GM19023 (cell line): ENCODE results near the gene ACOT7.
"Not testable (repeated sequence)": the region's sequence is repeated elsewhere in the genome, so short reads cannot be mapped to it uniquely, and the experiment has no call there.

ENCODE experiments used
- ATAC-seq: cut with Tn5 transposase; IDR thresholded peaks from one replicate; pipeline ENCODE4 v1.9.1; 2021; ENCODE audit warnings: mild to moderate bottlenecking, moderate library complexity; ENCODE audit not compliant: unreplicated experiment

Gene ACOT7

DNA sequence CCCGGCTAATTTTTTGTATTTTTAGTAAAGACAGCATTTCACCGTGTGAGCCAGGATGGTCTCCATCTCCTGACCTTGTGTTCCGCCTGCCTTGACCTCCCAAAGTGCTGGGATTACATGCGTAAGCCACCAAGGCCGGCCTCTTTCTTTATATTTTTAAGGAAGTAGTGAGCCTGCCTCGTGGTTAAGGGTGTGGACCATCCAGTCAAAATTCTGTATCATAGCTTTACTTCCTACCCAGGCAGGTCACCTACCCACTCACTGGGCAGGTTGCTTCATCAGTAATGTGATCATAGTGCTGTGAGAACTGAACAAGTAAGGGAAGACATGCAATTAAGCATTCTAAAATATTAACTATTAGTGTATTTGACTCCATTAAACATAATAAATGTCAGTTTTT lies 8.1 kb upstream of the ACOT7 start:
- ATAC-seq: no peak

DNA sequence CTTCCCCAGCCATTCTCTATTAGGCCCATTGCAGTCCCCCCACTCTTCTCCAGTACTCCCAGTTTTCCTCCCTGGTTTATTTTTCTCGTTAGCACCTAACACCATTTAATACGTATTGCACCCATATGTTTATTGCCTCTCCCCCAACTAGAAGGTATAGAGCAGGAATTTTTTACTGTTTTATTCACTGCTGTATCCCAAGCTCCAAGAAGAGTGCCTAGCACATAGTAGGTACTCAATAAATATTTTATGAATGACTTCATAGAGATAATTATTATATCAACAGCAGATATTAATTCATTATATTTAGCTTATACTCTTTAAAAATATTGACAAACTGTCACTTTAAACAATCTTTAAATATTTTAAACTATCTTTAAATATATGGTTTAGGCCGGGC lies 5.7 kb upstream of the ACOT7 start:
- ATAC-seq: no peak

DNA sequence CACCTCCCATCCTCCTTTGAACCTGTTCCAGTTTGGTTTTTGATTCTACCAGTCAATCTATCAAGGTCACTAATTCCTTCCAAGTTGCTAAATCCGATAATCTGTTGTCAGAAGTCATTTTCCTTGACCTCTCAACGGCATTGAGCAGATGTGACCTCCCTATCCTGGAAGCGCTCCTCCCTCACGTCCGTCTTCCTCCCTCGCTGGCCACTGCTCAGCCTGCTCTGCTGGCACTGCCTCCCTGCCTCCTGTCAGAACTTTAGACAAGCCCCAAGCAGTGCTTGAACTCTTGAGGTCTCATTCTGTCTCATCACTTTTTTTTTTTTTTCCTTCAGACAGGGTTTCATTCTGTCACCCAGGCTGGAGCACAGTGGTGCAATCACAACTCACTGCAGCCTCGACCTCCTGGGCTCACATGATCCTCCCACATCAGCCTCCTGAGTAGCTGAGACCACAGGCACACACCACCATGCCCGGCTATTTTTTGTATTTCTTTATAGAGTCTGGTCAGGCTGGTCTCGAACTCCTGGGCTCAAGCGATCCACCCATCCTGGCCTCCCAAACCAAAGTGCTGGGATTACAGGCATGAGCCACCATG lies 4.4 kb upstream of the ACOT7 start:
- no peak for ATAC-seq

DNA sequence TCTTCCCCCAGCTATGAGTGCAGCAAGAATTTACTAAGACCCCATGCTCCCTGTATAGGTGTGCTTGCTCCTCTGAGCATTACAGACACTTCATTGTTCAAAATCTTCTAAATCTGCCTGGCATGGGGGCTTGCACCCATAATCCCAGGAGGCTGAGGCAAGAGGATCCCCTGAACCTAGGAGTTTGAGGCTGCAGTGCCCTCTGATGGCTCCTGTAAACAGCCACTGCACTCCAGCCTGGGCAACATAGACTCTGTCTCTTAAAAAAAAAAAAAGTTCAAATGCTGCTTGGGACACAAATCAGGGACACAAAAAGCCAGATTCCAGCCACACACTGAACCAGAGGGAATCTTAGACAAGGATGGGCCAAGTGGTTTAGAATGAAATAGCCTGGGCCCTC lies 3.4 kb upstream of the ACOT7 start:
- no peak for ATAC-seq

DNA sequence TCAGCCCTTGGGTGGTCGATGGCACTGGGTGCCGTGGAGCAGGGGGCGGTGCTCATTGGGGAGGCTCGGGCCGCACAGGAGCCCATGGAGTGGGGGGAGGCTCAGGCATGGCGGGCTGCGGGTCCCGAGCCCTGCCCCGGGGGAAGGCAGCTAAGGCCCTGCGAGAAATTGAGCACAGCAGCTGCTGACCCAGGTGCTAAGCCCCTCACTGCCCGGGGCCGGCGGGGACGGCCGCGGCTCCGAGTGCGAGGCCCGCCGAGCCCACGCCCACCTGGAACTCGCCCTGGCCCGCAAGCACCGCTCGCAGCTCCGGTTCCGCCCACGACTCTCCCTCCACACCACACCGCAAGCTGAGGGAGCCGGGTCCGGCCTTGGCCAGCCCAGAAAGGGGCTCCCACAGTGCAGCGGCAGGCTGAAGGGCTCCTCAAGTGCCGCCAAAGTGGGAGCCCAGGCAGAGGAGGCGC lies 2.2 kb upstream of the ACOT7 start:
- not testable (repeated sequence) for ATAC-seq

DNA sequence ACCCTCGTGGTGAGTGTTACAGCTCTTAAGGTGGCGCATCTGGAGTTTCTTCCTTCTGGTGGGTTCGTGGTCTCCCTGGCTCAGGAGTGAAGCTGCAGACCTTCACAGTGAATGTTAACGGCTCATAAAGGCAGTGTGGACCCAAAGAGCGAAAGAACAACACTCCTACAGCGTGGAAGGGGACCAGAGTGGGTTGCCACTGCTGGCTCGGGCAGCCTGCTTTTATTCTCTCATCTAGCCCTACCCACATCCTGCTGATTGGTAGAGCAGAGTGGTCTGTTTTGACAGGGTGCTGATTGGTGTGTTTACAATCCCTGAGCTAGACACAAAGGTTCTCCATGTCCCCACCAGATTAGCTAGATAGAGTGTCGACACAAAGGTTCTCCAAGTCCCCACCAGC lies 1.6 kb upstream of the ACOT7 start:
- ATAC-seq: not testable (repeated sequence)

DNA sequence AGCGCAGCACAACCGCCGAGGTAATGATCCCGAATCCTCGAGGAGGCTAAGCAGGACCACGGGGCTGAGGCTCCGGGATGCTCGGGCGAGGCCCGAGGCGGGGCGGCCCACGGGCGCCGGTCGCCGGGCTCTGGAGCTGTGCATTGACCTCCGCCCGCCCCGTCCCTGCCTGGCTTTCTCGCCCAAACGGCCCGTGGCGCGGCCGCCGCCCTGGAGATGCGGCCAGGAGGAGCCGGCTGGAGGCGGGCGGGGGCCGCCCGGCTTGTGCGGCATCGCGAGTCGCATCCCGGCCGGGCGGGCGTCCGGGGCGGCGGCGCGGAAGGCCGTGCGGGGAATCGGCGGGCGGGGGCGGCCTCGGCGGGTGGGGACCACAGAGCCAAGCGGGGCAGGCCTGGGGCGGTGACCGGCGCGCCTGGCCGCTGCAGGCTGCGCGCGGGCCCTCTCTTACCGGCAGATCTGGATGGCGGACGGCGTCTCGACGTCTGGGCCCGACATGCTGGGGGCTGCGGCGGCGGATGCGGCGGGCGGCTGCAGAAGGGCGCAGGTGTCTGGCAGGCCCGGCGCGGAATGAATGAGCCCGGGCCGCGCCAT lies 663 bp downstream of the ACOT7 start:
- ATAC-seq: peak; percentile 19

DNA sequence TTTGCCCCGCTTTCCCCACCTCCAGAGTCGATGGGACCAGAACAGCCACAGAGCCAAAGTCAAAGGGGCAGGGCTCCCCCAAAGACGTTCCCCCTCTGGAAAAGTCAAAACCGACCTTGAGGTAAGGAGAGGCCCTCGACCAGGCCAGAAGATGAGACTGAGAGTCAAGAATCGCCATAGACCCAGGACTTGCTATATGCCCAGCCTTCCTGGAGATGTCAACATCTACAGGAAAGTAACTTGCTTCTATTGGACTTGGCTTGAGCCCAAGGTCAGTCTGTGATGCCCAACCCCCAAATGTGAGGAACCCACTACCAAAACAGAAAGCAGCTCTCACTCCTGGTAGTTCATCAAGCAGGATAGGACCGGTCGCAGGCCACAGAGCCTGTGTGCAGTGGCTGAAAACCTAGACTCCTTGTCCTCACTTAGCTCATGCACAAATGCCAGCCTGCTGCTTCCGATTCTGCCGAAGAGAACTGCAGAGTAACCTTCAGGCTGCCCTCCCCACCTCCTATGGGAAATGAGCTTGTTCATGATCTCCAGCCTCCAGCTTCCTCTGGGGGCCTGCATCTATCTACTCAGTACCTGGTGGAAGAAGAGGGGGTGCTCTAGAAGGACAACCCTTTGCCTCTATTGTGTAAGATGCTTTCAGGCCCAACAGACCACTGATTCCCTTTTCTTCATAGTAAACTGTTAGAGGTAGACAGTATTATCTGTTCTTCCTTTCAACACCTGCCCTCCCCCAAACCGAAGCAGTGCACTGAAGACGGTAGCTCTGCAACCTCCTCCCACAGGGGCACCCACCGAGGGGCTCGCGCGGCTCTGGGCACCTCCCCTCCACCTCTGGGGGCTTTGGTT lies 1.4 kb downstream of the ACOT7 start:
- ATAC-seq: no peak

DNA sequence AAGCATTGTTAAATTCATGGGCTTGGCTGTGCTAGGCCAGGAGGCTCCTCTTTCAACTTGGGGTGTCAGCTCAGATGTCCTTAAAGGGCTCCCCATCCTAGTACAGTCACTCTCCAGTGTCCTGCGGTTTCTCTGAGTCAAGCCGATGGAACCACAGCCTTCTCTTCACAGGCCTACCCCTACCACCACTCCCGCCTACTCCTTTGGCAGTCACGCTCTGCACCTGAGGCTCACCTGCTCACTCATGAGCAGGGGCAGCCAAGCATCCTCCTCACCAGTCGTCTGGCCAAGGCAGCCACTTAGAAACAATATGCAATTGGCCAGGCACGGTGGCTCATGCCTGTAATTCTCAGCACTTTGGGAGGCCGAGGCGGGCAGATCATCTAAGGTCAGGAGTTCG lies 3.6 kb downstream of the ACOT7 start:
- ATAC-seq: no peak

DNA sequence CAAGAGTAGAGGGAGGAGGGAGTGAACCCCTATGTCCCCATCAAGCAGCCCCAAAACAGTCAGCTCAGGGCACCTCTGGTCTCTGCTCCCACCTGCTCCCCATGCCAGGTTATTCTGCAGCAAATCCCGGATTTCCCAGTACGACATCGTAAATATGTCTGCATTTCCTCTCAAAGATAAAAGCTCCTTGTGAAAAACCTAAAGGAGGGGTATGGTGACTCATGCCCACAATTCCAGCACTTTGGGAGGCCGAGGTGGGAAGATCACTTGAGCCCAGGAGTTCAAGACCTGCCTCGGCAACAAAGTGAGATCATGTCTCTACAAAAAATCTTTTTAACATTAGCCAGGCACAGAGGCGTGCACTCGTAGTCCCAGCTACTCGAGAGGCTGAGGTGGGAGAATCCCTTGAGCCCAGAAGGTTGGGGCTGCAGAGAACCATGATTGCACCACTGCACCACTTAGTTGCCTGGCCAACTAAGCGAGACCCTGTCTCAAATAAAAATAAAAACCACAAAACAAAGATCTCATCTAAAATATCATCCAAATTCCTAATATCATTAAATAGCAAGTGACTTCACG lies 7.1 kb downstream of the ACOT7 start:
- ATAC-seq: no peak

DNA sequence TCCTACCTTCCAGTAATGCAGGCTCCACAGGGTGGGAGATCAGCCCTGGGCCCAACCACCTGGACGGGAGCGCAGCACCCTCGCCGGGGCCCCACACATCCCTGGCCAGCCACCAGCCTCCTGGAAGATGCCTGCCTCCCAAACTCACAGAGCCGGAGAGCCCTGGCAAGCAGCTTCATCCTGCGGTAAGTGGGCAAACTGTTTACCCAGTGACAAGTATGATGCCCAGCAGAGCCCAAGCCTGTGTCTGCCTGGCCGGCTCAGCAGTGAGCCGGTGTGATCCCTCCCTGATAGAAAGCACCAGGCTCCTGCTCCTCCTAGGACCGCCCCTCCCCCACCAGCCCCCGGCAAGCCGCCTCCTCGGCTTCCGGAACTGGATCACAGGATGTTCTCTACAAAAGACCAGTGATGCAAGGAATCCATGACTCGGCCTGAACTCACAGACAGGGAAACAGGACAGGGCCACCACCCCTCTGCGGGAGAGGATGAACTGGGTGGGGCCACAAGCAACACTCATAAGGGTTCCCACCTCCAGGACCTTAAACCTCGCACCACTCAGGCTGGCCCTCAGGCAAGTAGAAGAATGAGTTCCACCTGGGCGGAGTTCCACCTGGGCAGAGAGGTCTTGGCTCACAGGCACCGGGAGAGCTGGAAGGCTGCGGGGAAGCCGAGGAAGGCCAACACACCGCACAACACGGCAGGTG lies 7.9 kb downstream of the ACOT7 start:
- no peak for ATAC-seq

DNA sequence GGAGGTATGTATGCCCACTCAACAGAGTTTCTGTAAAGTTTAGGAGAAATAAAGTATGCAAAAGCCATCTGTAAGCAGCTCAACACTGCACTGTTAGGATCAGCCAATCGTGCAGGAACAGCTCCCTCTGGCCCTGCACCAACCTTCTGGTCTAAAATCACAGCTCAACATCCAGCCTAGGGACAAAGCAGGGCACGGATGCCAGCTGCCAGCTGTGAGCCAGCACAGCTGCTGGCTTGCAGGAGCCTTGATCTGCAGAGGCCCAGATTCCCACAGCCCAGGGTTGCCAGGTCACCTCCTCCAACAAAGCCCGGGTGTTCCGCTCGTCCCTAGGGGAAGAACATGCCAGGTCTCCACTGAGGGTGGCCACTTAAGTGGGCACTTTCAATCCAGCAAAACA lies 8.6 kb downstream of the ACOT7 start:
- ATAC-seq: no peak

DNA sequence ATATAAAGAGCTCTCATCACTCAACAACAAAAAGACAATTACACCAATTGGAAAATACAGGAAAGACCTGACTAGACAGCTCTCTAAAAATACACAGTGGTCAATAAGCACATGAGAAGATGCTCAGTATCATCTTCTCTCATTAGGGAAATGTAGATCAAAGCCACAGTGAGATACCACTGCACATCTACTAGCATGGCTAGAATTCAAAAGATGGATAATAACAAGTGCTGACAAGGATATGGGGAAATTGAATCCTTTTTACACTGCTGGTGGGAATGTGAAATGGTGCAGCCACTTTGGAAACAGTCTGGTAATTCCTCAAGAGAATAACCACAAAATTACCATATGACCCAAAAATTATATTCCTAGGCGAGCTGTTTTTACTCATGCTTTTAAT lies 9.4 kb downstream of the ACOT7 start:
- ATAC-seq: no peak

DNA sequence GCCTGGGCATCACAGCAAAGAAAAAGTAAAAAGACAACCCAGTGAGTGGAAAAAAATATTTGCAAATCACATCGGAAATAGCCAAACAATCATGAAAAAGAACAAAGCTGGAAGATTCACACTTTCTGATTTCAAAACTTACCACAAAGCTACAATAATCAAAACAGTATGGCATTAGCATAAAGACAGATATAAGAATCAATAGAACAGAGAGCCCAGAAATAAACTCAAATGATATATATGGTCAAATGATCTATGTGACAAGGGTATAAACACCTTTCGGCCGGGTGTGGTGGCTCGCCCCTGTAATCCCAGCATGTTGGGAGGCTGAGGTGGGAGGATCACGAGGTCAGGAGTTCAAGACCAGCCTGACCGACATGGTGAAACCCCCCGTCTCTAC lies 13.5 kb downstream of the ACOT7 start:
- no peak for ATAC-seq

DNA sequence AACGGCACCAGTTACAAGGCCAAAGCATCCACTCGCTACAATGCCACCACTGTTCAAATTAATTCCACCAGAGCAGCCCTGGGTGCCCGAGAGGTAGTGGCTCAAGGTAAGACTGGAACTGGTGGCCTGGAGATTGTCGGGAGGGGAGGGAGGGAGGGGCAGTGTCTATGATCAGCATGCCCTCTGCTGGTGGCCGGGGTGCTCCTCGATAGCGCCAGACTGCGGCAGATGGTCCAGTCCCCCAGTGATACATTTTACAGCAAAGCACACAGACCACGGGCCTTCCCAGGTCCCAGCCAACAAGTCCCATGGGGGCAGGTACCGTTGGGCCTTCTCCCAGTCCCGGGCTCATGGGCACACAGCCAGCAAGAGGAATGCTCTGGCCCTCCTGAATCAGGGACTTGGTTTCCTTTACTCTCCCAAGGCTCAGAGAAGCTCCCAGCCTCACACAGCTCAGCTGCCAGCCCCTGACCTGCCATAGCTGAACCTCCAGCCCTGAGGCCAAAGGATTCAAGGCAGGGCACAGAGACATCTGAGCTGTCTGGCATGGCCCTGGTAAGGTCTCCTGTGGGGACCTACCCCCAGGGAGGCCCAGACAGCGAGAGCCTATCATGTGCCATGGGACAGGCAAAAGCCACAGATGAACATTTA lies 15.3 kb downstream of the ACOT7 start:
- ATAC-seq: no peak

DNA sequence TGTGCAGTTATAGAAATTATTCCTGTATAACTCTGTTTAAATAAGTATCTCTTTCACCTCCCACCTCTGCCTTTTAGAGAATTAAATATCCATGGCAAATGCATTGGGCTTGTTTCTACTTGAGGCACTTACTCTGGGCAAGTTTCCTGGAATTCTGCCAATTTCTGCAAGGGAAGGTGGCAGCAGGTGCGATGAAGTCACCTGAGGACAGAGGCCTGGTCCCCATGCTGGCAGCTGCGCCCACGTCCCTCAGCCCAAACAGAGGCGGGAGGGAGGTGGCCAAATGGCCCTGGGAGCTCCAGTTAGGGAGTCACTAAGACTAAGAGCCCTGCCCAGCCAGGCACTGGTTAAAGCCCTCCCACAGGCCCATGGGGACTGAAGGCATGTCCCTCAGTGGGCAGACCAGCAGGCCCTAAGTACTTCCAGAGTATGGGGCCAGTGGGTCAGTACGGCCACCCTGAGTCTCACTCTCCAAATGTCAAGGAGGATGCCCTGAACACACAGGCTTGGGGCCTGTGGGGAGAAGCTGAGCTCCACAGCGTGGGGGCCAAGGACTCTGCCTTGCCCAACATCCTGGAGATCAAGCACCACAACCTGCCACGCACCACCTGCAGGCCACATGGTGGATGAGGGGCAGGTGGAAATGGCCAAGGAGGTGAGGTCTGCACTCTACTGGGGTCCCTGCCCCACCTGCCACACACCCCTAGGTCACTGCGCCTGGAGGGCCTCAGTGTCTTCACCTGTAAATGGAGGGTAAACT lies 19.4 kb downstream of the ACOT7 start:
- no peak for ATAC-seq

DNA sequence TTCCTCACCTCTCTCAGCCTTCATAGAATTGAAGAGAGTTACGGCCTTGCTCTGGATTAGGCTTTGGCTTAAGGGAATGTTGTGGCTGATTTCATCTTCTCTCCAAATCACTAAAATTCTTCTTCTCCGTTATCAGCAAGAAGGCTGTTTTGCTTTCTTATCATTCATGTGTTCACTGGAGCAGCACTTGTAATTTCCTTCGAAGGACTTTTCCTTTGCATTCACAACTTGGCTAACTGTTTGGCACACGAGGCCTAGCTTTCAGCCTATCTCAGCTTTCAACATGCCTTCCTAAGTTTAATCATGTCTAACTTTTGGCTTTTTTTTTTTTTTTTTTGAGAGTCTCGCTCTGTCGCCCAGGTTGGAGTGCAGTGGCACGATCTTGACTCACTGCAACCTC lies 21.3 kb downstream of the ACOT7 start:
- not testable (repeated sequence) for ATAC-seq

DNA sequence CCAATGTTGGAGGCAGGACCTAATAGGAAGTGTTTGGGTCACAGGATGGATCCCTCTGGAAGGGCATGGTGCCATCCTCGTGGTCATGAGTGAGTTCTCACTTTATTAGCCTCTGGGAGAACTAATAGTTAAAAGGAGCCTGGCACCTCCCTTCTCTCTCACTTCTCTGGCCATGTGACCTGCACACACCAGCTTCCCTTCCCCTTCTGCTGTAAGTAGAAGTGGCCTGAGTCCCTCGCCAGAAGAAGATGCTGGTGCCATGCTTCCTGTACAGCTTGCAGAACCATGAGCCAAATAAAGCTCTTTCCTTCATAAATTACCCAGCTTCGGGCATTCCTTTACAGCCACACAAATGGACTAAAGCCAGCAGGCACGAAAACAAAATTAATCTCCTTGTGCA lies 23.6 kb downstream of the ACOT7 start:
- ATAC-seq: no peak

DNA sequence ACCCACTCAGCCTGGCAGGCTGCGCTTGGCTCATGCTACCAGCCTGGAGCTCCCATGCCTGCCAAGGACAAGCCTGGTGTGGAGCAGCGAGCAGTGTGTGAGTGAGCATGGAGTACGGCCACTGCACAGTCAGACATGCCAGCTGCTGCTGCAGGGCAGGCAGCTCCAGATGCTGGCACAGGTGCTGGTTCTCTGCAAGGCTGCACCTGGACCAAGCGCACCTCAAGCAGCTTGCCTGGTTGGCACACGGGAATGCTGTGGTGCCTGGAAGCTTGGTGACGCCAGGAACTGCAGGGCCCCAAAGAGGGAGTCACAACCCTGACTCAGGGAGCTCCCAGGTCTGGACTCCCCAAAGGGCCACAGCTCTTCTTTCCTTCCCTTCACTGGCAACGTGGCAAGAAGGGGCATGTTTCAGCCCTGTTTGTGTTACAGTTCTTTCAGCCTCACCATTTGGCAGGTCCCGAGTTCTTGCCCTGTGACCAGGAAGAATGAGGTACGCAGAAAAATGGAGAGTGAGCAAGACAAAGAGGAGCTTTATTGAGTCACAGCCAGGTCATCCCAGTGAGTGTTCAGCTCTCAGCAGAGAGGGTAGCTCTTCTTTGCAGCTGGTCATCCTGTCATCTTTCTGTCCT lies 26.1 kb downstream of the ACOT7 start:
- no peak for ATAC-seq
